ENCODE results near the gene PNP.

DNA sequence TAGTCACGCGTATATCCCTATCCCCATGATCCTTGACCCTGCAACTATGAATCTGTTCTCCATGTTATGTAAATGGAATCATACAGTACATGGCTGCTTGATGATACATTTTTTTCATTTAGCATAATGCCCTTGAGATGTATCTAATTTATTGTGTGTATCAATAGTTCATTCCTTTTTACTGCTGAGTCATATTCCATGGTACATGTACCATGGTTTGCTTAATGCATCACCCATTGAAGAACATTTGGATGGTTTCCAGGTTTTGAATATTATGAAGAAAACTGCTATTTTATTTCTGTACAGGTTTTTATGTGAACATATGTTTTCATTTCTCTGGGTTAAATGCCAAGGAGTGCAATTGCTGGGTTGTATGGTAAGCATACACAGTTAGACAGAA, 32.1 kb downstream of the PNP start:
- TF ChIP-seq, protein P1, sequence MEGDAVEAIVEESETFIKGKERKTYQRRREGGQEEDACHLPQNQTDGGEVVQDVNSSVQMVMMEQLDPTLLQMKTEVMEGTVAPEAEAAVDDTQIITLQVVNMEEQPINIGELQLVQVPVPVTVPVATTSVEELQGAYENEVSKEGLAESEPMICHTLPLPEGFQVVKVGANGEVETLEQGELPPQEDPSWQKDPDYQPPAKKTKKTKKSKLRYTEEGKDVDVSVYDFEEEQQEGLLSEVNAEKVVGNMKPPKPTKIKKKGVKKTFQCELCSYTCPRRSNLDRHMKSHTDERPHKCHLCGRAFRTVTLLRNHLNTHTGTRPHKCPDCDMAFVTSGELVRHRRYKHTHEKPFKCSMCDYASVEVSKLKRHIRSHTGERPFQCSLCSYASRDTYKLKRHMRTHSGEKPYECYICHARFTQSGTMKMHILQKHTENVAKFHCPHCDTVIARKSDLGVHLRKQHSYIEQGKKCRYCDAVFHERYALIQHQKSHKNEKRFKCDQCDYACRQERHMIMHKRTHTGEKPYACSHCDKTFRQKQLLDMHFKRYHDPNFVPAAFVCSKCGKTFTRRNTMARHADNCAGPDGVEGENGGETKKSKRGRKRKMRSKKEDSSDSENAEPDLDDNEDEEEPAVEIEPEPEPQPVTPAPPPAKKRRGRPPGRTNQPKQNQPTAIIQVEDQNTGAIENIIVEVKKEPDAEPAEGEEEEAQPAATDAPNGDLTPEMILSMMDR (IDR thresholded peaks at IDR 0.05), result no peak
- no peak for TF ChIP-seq POLR2A (IDR thresholded peaks at IDR 0.05)

All from upper lobe of left lung (tissue), 4 donors.